Skin of body (tissue), 2 donors: ENCODE data around the gene RAPGEF1. TPM values are rescaled to one million over a fixed set of nuclear protein-coding genes. Genes with fewer than 3 reads are reported as not detected.
"Not testable (repeated sequence)": the region's sequence is repeated elsewhere in the genome, so short reads cannot be mapped to it uniquely, and the experiment has no call there.

Experiments used
- DNase-seq: peaks from one replicate; lab custom pipeline; 2025; lab: John Stamatoyannopoulos, UW
- total RNA-seq: library from RNA; depleted of rRNA; stranded (reverse); fragments of >200 nt; gene quantifications from one replicate; pipeline ENCODE4 v1.2.3, GENCODE V29; 2014

Gene RAPGEF1
- total RNA-seq, 1 donor from 2014 or later, result 23.1 TPM

- DNase-seq, result no peak
Observed at GRCh38 chr9:131566158-131566557, 173.7 kb downstream of the RAPGEF1 start.

- DNase-seq, result no peak
Observed at GRCh38 chr9:131565369-131565768, 174.5 kb downstream of the RAPGEF1 start.

GRCh38 chr9:131562032-131562959 lies 177.6 kb downstream of the RAPGEF1 start:
- no peak for DNase-seq

- DNase-seq, result no peak
Observed at GRCh38 chr9:131559421-131560000, 180.4 kb downstream of the RAPGEF1 start.

- no peak for DNase-seq
Observed at GRCh38 chr9:131557855-131558548, 181.9 kb downstream of the RAPGEF1 start.

GRCh38 chr9:131555841-131556673 lies 183.8 kb downstream of the RAPGEF1 start:
- no peak for DNase-seq

- DNase-seq, result no peak
Observed at GRCh38 chr9:131554843-131555351, 185.0 kb downstream of the RAPGEF1 start.

GRCh38 chr9:131554087-131554842 lies 185.6 kb downstream of the RAPGEF1 start:
- DNase-seq, result no peak

GRCh38 chr9:131552030-131552429 lies 187.8 kb downstream of the RAPGEF1 start:
- DNase-seq, result no peak

- not testable (repeated sequence) for DNase-seq
Observed at GRCh38 chr9:131550465-131550864, 189.4 kb downstream of the RAPGEF1 start.

- not testable (repeated sequence) for DNase-seq
Observed at GRCh38 chr9:131549186-131549585, 190.7 kb downstream of the RAPGEF1 start.

- no peak for DNase-seq
Observed at GRCh38 chr9:131546336-131547084, 193.4 kb downstream of the RAPGEF1 start.

- DNase-seq, result no peak
Observed at GRCh38 chr9:131545786-131546335, 194.0 kb downstream of the RAPGEF1 start.

GRCh38 chr9:131545003-131545785 lies 194.7 kb downstream of the RAPGEF1 start, which contains the start of gene PRRT1B:
Gene PRRT1B, plus strand, starts transcription at chr9:131545523. Its CDS starts 93 bp downstream, at chr9:131545616.
- no peak for DNase-seq

- DNase-seq, result no peak
Observed at GRCh38 chr9:131543141-131543540, 196.7 kb downstream of the RAPGEF1 start.

- no peak for DNase-seq
Observed at GRCh38 chr9:131539223-131539923, 200.5 kb downstream of the RAPGEF1 start.

GRCh38 chr9:131537946-131538345 lies 201.9 kb downstream of the RAPGEF1 start:
- no peak for DNase-seq
